GM21528 (cell line): Measurements from ENCODE around the gene PDIK1L.

Experiments
- ATAC-seq: cut with Tn5 transposase; IDR thresholded peaks from one replicate; pipeline ENCODE4 v1.9.1; 2021; ENCODE audit warnings: mild to moderate bottlenecking, moderate library complexity; ENCODE audit not compliant: unreplicated experiment, low FRiP score

Gene PDIK1L

GRCh38 chr1:26121854-26122773, 10.5 kb downstream of the PDIK1L start:
- no peak for ATAC-seq

DNA sequence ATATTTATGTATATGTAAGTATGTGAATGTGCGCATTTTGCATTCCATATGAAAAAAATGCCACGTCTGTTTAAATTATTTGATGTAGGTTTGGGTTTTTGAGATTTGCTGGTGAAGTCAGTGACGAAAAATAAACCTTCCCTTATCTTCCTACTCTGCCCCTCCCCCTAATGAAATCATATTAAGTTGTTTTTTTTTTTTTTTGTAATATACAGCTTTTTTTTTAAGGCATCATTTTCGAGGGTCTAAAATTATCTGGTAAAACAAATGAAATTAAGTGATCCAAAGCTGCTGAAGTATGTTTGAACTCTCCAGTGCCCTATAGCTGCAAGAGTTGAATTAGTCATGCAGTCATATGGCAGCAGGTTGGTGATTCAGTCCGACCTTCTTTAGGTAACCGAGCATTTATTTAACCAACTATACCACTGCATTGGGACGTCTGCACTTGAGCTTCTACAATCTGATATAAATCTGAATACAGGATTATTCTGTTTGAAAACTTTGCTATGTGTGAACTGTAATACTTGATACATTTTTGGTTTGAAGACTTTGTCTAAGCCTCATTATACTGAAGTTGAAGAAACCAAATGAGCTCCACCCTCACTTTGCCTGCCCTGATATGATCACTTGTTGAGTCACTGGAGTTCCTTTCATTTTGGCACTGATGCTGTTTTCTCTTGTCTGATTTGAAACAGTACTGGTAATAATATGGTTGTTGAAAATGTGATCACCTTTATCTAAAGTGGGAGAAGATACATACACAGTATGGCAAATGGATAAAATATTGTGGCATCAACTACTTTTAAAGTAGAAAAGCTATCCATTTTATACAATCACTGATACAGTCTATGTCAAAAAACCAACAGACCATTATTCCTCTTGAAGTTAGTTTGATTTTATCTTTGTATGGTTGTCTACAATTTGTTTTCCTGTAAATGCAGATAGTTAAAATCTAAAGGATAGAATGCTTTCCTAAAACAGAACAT, 11.7 kb downstream of the PDIK1L start:
- no peak for ATAC-seq

GRCh38 chr1:26124418-26125331, 13.1 kb downstream of the PDIK1L start:
- no peak for ATAC-seq

DNA sequence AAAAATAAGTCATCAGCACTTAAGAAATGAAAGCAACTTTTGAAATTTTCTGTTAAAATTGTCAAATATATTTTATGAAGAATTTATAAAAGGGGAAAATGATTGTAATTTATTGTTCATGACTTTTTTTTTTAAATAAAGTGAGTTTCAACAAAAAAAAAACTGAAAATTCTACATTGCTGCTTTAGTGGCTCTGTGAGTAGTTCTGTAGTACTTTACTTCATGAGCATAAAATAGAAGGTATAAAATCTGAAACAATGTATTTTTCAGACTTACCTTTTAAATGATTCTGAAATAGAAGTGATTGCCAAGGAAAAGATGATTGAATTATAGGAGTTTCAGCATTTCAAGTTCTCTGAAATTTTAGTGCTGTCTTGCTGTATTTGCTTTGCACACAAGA, 13.8 kb downstream of the PDIK1L start:
- ATAC-seq, result no peak

GRCh38 chr1:26125946-26126320, 14.3 kb downstream of the PDIK1L start:
- no peak for ATAC-seq

GRCh38 chr1:26126321-26127084, 14.9 kb downstream of the PDIK1L start:
- ATAC-seq, result no peak

GRCh38 chr1:26127235-26128163, 15.9 kb downstream of the PDIK1L start:
- no peak for ATAC-seq

DNA sequence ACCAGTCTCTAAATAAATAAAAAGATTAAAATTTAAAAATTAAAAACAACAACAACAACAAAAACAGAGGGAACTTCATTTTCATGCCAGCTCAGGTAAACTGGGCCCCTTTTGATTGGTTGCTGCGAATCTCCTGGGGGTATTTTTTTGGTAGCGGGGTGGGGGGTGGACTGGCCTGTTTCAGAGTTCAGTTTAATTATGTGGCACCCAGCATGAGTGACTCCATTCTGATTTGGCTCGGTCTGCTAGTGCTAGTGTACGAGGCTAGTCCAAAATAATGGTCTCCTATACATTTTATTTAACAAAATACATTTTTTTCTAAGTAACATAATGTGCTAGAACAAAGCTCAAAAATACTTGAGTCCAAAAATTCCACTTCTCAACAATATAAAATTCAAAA, 18.2 kb downstream of the PDIK1L start:
- ATAC-seq, result no peak

DNA sequence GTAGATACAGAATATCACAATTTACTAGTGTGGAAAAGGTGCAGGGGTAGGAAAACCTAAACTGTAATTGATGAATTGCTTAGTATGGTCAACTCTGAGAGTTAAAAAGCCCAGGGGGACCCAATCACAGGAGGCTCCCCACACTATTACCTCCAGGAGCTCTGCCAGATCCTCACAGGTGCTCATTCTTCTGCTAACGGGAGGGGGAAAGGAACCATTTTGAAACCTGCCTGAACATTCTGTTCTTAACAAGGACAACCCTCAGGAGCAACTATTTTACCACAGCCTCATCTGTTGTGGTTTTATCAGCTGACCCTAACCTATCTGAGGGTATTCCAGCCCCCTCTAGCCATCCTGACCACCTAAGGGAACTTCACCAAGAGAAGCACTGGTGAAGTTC, 19.1 kb downstream of the PDIK1L start:
- no peak for ATAC-seq

GRCh38 chr1:26132128-26132833, 20.7 kb downstream of the PDIK1L start:
- ATAC-seq, result no peak

DNA sequence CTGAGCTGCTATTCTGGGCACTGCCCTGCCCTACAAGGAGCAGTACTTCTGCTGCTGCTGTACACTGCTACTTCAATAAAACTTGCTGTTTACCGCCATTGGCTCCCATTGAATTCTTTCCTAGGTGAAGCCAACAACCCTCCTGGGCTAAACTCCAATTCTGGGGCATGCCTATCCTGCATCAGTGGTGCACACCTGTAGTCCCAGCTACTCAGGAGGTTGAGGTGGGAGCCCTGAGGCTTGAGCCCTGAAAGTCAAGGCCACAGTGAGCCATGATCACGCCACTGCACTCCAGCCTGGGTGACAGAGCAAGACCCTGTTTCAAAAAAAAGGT, 21.2 kb downstream of the PDIK1L start:
- no peak for ATAC-seq

GRCh38 chr1:26134466-26134865, 22.8 kb downstream of the PDIK1L start:
- no peak for ATAC-seq

- no peak for ATAC-seq
Observed at GRCh38 chr1:26138974-26139558, 27.4 kb downstream of the PDIK1L start.

DNA sequence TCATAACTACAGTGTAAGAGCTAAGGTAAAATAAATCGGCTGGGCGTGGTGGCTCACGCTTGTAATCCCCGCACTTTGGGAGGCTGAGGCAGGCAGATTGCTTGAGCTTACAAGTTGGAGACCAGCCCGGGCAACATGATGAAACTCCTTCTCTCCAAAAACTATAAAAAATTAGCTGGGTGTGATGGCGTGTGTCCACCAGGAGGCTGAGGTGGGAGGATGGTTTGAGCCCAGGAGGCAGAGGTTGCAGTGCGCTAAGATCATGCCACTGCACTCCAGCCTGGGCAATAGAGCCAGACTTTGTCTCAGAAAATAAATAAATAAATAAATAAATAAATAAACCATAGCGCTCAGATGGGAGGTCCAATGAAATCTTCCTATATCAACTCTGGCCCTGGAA, 30.5 kb downstream of the PDIK1L start:
- no peak for ATAC-seq

DNA sequence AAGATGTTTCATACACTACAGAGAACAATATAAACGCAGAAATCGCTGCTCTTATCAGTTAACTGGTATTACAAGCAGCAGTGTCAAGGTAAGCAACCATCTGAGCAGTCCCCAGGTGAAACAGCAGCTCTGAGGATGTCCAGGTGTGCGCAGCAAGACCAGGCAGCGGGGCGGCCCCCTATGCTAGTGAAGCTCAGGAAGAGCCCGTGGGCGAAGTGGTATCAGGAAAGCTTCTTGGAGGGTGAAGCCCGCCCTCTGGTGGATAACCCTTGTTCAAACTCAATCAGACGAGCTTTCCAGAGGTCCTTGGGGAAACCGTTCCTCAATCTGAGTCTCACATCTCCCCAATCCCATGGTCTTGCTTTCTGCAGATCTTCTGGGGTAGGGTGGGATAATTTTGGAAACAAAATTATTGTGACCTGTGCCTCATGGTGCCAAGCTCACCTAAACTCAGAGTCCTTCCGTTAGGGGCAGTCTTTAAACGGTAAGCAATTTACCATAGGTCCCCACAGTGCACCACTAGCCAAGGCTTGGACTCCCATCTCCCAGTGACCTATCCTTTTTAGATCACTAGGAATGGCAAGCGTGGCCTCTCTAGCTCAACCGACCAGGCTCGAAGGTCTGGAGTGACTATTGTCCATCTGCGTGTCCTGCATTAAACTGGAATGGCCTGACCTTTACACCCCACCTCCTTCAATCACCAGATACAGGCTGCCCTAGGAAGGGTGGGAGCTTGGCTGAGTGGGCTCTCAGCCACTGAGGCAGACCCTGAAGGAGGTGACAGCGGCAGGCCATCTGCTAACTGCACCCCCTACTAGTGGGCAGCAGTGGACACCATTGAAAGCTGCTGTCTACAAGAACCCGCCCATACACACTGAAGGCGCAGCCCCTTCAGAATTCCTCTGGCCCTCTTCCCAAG, 33.7 kb downstream of the PDIK1L start:
- no peak for ATAC-seq

- ATAC-seq, result no peak
Observed at GRCh38 chr1:26145960-26146294, 34.3 kb downstream of the PDIK1L start.

DNA sequence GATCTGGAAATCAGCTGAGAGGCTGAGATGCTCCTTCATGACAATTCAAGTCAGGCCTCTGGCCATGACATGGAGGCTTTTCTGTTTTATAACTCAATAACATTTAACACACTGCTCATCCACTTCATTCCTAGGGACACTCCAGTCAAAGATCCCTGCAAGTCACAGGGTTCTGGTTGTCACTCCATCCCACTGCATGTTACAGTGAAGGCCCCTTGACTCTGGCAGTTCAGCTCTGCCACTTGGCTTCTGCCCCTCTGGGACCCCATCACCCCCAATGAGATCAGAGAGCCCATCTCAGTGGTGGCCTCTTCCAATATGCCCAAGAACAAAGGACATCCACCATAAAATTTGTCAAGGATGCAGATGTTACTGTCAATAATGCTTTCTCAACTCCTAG, 37.3 kb downstream of the PDIK1L start:
- no peak for ATAC-seq
